Activated CD8-positive, alpha-beta memory T cell treated with anti-CD3 and anti-CD28 coated beads, Interleukin-2, amount 50 U/mL, for 48 hours (primary cell): ENCODE measurements around the gene MAP4K4.
A peak's percentile ranks its signal among the peaks of the same experiment; 100 is the strongest.

Experiments
- DNase-seq: peaks from one replicate; pipeline ENCODE4 v3.0.0-alpha.2; 2020

MAP4K4 gene

DNA sequence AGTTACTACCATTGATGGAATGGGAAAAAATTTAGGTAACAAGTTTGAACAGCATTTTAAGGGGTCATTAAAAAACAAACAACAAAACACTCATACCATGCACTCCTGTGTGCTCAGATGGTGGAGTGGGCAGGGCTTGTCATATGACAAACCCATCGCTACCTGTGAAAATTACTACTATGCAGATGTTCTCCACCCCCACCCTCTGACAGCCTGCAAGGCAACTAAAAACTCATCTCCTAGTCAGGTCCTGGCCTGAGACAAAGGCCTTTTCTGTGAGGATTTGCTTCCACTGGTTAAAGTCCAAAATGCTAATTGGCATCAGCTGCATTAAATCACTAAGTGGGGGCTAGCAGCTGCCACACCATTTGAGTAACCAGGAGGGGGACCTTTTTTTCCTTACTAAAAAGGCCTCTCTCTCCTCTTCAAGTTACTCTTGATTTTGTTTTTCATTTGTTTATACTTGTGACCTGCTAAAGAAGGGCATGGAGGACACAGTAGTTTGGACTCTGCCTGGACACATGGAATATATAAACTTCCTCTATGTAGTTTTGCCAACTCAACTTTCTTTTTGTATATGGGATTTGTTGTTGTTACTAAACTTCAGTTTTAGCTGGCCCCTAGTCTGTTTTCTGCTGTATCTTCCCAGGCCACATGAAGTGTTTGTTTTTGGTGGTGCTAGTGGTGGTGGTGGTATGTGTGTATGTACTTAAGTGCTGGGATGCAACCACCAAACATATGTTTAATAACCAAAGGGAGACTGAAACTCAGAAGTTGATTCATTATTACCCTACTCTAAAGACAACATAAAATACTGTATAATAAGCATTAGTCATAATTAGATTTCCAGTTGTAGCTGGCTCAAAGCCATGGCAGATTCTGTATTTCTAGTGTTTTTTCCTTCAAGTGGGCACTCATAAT is 121.3 kb downstream of the MAP4K4 start:
- no peak for DNase-seq

DNA sequence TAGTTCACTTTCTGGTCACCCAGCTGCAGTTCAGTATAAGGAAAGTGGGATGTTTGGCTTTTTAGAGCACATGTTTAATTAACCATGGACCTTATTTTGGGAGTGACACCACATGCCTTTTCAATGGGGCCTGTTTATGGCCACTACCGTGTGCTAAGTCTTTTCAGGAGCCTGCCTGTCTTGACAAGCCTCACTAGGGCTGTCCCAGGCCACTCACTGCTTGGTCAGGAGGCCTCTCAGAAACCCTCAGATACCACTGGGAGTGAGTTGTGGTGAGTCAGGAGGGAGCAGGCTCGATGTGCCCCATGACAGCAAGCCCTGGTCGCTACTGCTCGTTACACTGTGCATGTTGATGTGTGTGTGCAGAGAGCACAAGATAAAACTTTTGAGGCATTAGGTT is 123.0 kb downstream of the MAP4K4 start:
- DNase-seq = no peak

DNA sequence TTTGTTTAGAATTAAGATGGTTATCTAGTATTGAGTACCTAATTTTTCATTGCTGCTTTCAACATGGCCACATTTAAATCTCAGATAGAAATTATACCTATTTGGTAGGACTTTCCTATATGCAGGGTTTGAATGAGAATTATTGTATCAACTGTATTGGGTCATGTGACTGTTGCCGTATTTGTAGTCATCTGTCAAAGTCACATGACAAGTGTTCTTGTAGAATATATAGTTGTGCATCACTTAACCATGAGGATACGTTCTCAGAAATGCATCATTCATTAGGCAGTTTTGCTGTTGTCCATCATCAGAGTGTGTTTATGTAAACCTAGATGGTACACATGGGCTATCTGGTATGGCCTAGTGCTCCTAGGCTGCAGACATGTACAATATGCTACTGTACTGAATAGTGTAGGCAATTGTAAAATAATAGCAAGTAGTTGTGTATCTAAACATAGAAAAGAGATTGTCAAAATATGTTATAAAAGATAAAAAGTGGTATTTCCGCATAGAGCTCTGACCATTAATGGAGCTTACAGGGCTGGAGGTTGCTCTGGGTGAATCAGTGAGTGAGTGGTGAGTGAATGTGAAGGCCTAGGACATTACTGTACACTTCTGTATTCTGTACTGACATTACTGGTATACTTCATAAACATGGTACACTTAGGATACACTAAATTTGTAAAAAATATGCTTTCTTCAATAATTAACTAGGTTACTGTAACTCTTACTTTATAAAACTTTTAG is 123.7 kb downstream of the MAP4K4 start:
- DNase-seq = no peak

DNA sequence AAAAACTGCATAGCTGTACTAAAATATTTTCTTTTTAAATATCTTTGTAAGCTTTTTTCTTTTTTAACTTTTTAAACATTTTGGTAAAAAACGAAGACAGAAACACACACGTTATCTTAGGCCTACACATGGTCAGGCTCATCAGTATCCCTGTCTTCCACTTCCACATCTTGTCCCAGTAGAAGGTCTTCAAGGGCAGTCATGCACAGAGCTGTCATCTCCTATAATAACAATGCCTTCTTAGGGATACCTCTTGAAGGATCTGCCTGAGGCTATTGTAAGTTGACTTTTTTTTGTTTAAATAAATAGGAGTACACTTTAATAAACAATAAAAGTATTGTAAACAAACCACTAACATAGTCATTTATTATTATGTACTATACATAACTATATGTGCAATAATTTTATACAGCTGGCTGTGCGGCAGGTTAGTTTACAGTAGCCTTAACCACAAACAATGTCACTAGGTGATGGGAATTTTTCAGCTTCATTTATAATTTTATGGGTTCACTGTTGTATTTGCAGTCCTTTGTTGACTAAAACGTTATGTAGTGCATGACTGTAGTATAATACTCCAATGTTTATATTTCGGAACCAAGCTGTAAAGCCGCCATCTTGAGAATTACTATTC is 124.4 kb downstream of the MAP4K4 start:
- no peak for DNase-seq

DNA sequence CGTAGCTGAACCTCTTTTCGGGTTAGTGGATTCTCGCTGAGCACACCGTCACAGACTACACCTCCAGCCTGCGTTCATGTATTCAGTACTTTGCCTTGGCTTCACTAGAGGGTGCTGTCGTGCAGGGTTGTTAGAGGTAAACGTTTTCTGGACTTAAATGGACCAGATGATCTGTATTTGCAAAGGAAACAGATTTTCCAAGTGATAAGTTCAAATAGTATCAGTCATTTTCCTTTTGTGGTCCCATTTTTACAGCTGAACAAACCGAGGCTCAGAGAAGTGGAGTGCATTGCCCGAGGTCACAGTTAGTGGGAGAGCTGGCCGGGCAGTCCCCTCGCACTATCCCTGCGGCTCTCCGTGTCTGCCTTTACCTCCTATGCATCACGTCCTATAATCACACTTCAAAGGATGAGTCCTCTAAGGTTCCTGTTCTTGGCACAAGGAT is 125.9 kb downstream of the MAP4K4 start:
- peak; percentile 67 for DNase-seq

DNA sequence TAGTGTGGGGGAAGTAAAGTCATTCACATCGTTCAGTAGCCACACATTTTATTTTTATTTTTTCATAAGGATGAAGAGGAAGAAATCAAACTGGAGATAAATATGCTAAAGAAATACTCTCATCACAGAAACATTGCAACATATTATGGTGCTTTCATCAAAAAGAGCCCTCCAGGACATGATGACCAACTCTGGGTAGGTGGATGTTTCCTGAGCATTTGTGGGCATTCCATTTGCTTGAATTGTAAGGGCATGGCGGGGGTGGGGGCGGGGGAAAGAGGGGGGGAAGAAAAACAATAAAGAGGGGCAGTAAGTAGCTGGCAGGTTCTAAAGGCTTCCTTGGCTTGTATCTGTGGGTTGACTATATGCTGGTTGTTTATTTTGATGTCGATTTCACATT is 126.4 kb downstream of the MAP4K4 start:
- no peak for DNase-seq

DNA sequence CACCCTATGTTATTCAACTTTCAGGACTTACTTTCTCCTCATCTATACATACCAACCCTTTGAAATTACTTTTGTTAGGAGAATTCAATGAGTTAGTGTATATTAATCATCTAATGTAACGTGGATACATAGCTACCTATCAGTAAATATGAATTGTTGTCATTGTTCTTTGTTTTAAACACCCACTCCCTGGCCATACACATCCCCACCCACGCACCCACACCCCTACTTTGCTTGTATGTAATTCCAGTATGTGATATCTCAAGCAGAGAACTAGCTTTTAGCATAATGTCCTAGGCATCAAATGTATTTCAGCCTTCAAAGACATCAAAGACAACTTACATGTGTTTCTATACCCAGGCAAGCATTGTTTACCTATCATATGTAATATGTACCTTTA is 129.2 kb downstream of the MAP4K4 start:
- DNase-seq = no peak

DNA sequence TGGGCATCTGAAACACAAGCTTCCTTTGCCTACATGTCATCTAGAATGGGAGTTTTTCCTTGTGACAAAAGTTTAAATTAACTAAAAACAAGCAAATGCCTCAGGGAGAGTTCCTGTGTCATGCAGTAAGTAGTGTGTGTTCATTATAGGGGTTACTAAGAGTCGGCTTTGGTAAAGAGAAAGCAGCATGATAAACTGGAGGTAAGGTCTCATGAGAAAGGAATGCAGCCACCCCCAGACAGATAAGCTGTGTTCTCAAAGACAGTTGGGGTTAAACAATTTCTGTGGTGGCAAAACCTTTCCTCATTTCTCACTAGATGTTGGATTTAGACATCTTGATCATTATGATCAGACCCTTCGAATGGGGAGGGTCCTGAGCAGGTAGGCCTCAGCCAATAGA is 129.7 kb downstream of the MAP4K4 start:
- no peak for DNase-seq

DNA sequence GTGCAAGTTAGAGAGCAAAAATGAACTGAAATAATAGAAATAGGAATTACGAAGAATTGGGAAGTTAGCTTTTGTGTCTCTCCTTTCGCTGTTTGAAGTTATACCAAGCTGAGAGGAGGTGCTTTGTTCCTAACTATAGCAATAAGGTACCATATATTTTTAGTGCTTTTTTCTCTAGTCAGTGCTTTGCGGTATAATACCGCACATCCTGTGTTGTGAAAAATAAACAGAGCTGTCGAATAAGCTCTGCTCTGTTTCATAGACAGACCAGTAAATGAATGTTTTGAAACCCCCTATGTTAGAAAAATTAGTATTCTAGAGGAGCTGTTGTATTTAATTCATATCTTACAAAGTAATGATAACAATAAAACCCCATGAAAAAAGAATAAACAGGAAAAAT is 130.8 kb downstream of the MAP4K4 start:
- DNase-seq = no peak

DNA sequence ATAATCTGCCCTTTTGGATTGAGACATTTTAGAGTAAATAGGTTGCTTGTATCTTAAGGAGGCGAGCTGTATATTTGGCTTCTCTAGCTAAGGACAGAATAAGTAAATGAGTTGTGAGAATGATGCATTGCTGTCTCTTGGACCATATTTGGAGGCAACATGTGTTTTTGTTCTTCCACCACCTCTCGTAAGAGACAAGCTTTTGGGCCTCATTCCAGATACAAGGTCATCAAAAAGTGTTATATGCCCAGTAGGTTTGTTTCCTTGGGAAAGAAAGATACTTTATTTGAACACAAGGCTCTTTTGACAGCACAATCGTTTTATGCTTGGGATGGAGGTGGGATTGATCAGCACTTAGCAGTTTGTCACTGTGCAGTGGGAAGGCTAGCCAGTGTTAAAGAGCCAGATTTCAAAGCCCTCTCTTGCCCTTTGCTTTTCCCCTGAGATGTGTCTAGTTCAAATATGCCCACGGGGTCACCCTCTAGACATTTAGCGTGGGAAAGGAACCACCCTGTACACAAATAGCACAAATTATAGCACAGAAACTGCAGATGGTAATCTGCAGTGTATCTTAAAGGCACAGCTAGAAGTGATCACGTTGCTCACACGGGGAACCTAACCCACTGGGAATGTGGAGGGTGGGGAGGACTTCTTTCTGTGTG is 131.3 kb downstream of the MAP4K4 start:
- no peak for DNase-seq

DNA sequence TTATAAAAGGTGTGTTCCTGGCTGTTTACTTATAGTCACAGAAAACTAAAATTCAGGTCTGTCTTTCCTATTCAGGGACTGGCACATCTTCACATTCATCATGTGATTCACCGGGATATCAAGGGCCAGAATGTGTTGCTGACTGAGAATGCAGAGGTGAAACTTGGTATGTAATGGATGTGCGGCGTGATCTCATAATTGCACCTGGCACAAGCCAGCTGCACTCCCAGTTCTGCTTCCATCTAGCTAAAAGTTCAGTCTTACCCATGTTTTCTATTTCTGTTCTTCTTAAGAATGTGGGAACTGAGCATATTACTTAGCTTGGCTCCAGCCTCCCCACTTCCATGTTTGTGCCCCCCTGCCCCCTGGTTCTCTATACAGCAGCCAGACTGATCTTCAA is 131.9 kb downstream of the MAP4K4 start:
- no peak for DNase-seq

DNA sequence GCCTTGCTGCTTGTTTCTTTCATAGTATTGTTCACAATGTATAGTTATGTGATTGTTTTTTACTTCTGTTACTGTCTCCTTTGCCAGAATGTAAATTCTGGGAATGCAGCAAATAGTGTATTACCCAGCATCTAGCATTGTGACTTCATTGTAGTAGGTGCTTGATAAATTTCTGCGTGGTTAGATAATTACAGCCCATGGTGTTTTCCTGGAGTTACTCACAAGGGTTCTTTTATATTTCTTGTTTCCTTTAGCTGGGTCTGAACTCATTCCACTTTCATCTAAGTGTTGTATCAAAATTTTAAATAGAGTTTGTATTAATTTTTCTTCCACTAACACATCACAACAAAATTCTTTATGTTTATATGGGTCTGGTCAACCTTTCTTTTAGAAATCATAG is 132.6 kb downstream of the MAP4K4 start:
- no peak for DNase-seq

DNA sequence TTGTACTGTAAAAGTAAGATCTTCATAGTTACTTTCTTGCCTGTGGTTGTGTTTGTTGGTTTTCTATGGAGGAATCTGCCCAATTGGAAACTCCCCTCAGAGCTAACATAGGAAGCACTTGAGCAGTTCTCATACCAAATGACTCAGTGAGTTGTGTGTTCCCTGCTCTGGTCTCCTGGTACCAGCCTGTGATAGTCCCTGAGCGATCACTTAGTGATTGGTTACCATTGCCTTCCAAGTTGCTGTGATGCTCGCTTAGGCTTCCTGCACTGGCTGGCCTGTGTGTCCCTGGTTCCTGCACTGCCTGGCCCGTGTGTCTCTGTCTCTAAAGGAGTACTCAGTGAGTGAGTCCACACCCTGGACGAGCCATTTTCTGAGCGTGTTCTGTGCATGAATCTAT is 133.0 kb downstream of the MAP4K4 start:
- DNase-seq = no peak

DNA sequence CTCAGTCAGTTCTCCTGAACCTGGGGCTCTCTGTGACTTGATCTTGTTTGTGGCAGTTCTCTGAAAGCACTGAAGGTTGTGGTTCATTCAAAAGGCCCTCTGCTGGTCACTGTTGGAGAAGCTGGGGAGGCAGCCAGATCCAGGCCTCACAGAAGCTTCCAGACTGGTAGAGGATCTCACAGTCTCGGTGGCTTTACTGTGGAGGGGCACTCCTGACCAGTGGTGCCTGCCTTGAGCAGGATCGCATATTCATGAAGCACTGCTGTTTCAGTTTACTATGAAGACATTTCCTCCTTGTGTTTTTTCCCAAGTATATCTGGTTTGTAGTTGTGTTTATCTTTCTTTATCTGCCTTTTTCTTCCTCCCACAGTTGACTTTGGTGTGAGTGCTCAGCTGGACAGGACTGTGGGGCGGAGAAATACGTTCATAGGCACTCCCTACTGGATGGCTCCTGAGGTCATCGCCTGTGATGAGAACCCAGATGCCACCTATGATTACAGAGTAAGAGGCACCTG is 133.9 kb downstream of the MAP4K4 start:
- peak; percentile 61 for DNase-seq

DNA sequence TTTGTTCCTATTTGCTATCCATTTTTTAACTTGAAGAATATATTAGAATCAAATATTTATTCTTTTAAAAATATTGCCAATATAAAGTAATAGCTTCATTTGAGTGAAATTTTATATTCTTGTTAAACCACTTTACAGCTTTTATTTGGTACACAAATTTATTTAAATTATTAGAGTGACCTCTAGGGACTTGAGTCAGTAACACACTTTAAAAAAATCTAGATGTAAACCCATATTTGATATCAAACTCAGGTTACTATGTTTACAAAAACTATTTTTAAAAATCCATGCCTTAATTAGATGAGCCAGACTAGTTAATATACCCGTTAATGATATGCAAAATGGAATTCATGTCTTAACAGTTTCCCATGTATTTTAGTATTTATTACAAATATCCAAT is 134.6 kb downstream of the MAP4K4 start:
- no peak for DNase-seq

DNA sequence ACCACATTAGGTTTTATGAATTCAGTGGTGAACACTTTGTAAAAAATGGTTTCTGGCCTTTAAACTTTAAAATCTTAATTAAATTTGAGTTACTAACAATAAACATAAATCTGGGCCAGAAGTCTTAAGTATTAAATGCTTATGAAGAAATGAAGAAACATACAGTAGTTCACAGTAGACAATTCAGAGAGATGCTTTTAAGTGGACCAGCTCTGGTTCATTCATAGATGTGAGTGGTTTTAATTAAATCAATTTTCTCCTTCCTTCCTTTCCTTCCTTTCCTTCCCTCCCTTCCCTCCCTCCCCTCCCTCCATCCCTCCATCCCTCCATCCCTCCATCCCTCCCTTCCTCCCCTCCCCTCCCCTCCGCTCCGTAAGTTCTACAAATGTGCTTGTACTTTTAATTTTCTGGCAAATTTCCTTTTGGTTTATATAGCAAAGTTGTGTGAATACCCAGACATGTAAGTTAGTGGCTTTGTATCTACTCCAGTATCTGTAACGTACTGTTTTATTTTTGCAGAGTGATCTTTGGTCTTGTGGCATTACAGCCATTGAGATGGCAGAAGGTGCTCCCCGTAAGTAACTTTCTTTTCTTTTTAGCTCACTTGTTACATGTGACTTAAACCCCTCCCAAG is 136.5 kb downstream of the MAP4K4 start:
- DNase-seq = no peak

DNA sequence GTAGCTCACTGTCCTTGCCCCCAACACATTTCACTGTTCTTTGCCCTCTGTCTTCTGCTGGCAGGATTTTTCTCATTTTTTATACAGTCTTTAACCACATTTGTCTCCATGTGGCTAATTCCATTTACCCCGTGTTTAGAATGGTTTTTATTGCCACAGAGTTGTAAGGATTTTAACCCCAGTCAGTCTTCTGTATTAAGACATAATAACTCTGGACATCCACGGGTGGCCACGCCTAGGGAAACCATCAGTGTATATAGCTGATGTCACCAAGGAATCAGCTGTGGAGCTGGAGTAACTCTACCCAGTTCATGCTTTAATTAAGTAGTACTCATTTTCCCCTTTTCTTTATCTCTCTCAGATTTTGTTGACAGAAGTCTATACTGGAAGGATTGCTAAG is 139.8 kb downstream of the MAP4K4 start:
- DNase-seq = no peak

DNA sequence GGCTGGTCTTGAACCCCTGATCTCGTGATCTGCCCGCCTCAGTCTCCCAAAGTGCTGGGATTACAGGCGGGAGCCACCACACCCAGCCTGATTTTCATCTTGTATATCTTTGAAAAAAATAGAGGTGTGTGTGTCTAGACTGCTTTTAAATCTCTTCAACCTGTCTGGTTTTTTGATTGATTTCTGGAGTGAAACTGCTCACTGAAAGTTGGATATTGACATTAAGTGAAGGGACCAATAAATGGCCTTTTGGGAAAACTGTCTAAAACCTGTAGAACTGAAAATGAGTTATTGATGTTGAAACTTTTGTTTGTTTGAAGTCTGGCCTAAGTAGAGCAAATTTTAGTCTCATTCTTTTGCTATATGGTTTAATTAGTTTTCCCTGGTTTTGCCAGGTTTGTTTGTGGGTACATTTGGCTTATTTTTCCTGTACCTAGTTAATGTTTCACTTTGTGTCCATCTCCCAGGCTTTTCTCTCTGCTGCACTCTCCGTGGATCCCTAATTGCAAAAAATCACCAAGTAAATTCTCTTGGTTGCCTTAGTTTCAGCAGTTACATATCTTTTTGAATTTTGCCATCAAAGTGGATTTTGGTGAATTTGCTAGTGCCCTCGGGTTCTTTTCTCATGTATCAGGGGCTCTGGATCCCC is 144.3 kb downstream of the MAP4K4 start:
- DNase-seq = no peak

DNA sequence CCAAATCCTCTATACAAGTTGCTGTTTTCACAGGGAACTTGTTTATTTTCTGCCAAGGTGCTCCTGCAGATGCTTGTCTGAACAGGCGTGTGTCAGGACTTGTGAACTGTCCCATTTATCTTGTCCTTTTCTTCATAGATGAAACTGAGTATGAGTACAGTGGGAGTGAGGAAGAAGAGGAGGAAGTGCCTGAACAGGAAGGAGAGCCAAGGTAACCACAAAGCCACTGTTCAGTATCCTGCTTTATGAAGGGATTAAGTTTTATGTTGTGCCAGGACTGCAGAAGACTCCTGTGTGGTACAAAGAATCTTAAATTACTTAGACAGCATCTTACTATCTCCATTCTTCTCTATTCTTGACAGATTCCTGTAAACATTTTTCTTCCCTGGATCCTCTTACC is 145.0 kb downstream of the MAP4K4 start:
- no peak for DNase-seq

DNA sequence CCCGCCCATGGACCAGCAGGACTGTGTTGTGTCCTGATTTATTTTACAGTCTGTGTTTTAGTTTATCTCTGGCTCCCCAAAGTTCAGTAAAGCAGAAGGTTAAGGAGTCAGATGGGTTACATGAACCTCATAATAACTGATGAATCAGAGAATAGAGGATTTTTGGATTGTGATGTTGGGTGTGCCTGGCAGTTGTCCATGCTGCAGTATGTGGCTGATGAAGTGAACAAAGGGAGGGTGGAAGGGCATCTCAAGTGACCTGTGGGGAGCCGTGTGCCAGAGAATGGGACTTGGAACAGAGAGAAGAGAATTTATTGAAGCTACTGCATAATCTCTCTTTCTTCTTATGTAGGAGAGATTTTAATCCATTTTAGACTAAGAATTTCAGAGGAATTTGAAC is 145.5 kb downstream of the MAP4K4 start:
- no peak for DNase-seq

DNA sequence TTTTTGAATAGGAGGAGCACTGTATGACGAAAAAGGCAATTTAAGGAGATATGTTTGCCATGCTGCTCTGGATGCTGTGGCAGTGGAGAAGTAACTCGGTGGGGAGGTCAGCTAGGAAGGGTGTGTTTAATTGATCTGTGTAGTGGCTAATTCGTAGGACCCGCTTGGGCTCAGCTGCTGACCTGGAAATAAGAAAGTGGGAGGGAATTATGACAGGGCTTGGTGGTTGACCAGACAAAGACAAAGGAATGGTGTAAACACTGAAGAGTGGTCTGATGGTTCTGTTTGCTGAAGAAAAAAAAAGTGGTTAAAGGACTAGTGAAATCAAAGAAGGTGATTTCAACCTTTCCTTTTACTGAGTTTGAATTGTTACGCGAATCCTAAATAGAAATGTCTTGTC is 146.0 kb downstream of the MAP4K4 start:
- no peak for DNase-seq

DNA sequence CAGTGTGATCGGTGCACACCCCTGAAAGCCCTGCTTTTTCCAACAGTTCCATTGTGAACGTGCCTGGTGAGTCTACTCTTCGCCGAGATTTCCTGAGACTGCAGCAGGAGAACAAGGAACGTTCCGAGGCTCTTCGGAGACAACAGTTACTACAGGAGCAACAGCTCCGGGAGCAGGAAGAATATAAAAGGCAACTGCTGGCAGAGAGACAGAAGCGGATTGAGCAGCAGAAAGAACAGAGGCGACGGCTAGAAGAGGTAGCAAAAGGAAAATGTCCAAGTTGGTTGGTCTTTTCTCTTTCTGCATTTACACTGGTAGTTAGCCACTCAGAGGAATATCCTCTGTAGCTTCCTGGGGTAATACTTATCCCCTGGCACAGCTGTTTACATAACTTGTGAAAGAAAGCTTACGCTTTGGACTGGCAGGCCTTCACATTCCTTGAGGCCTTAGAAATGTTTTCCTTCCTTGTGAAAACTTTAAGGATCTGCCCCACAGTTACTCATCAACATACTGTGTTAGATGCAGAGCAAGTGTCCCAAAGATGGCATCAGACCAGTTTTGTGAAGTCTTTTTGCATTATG is 146.6 kb downstream of the MAP4K4 start:
- DNase-seq = no peak
